ENCODE results near the gene TBC1D22A.

The TBC1D22A gene

DNA sequence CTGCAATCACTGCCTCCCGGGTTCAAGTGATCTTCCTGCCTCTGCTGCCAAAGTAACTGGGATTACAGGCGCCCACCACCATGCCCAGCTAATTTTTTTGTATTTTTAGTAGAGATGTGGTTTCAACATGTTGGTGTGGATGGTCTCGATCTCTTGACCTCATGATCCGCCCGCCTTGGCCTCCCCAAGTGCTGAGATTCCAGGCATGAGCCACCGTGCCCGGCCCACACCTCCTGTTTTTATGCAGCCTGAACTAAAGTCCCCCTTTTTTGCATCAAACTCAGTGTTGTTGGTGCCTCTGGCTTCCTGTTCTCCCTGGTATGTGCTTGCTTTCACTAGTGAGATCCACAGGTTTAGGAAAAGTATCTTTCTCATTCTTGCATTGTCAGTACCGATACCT lies 4.2 kb downstream of the TBC1D22A start:
- no peak for DNase-seq (ENCODE audit: low read depth)
- no peak overlapping the region for H3K4me3 ChIP-seq (replicated peaks; ENCODE audit: low read depth, low read length)
- TF ChIP-seq, protein P1, sequence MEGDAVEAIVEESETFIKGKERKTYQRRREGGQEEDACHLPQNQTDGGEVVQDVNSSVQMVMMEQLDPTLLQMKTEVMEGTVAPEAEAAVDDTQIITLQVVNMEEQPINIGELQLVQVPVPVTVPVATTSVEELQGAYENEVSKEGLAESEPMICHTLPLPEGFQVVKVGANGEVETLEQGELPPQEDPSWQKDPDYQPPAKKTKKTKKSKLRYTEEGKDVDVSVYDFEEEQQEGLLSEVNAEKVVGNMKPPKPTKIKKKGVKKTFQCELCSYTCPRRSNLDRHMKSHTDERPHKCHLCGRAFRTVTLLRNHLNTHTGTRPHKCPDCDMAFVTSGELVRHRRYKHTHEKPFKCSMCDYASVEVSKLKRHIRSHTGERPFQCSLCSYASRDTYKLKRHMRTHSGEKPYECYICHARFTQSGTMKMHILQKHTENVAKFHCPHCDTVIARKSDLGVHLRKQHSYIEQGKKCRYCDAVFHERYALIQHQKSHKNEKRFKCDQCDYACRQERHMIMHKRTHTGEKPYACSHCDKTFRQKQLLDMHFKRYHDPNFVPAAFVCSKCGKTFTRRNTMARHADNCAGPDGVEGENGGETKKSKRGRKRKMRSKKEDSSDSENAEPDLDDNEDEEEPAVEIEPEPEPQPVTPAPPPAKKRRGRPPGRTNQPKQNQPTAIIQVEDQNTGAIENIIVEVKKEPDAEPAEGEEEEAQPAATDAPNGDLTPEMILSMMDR (IDR thresholded peaks at IDR 0.05; ENCODE audit: low read length, missing control alignments) = no peak

DNA sequence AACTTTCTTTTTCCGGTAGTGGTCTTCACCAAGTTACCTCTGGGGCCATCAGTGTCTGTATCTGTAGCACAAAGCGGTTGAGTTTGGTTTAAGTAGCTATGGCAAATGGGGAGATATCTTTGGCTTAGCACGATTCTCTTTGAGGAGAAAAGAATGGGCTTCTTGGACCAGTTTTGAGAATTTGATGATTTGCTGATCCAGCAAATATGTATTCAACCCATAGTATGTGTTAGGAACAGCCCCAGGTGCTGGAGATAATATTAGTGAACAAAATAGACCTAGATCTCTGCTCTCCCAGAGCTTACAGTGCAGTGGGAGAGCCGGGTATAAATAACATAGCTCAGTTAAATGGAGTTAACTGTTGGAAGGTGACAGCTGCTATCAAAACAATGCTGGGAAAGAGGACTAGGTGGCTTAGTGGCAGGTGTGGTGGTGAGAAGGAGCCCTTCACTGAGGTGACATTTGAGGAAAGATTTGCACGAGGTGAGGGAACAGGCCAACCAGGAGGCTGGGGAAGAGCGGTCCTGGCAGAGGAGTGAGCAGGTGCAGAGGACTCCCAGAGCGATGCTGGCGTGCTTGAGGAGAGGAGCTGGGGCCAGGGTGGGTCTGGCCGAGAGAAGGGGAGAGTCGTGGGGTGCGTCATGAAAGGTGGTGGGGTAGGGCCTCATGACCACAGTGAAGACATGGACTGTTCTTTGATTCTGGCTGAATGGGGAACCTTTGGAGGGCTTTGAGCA lies 5.0 kb downstream of the TBC1D22A start:
- no peak overlapping the region for H3K4me3 ChIP-seq (replicated peaks; ENCODE audit: low read depth, low read length)
- TF ChIP-seq, protein P1 (IDR thresholded peaks at IDR 0.05; ENCODE audit: low read length, missing control alignments) = no peak
- no peak for DNase-seq (ENCODE audit: low read depth)

DNA sequence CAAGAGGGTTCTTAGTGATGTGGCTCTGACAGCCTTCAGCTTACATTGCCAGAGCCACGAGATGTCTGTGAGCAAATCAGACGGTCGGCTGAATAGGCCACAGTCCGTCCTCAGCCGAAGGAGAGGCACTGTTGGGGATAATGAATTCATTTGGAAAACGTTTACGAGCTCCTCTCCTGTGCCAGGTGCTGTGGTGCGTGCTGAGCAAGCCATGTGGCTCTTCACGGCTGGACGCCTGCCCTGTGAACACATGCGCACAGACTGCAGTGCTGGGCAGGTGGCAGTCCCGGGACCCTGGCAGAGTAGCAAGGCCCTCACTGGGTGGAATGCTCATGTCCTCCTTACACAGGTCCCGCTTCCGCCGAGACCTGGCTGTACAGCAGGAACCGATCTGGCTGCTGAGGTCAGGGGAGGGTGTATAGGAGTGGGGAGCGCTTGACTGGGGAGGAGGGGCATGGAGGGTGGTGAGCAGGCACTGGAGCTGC lies 6.8 kb downstream of the TBC1D22A start:
- H3K4me3 ChIP-seq (replicated peaks; ENCODE audit: low read depth, low read length) = no peak overlapping the region
- DNase-seq (ENCODE audit: low read depth) = no peak
- TF ChIP-seq, protein P1 (IDR thresholded peaks at IDR 0.05; ENCODE audit: low read length, missing control alignments) = no peak

DNA sequence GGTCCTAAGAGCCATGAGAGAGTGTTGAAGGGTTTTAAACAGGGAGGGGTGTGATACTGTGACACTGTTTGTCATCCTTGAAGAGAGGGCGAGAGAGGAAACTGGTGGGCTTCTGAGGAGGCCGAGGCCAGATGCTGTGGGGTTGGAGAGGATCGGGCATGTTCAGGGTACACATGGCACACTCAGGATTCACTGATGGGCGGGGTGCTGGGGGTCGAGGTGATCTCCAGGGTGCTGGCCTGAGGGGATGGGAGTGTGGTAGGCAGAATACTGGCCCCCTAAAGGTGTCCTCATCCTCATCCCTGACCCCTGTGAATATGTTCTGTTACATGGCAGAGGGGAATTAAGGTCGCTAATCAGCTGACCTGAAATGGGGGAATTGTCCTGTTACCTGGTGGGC lies 7.3 kb downstream of the TBC1D22A start:
- no peak for DNase-seq (ENCODE audit: low read depth)
- no peak overlapping the region for H3K4me3 ChIP-seq (replicated peaks; ENCODE audit: low read depth, low read length)
- TF ChIP-seq, protein P1 (IDR thresholded peaks at IDR 0.05; ENCODE audit: low read length, missing control alignments) = no peak

DNA sequence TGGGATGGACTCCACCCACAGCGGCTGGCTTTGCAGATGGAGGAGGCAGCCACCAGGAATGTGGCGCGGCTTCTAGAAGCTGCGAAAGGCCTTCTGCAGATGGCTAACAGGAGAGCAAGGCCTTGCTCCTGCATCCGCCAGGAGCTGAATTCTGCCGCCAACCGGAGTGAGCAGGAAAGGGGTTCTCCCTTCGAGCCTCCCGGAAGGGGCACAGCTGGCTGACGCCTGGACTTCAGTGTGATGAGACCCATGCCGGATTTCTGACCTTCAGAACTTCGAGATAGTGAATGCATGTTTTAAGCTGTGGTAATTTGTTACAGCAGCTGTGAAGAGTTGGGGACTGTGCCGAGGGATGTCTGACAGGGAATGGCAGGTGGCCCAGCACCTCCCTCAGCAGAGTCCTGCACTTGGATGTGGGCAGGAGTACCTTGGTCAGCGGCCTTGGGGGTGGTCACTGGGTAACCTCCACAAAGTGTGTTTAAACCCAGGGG lies 7.7 kb downstream of the TBC1D22A start:
- DNase-seq (ENCODE audit: low read depth) = no peak
- no peak overlapping the region for H3K4me3 ChIP-seq (replicated peaks; ENCODE audit: low read depth, low read length)
- TF ChIP-seq, protein P1 (IDR thresholded peaks at IDR 0.05; ENCODE audit: low read length, missing control alignments) = no peak

DNA sequence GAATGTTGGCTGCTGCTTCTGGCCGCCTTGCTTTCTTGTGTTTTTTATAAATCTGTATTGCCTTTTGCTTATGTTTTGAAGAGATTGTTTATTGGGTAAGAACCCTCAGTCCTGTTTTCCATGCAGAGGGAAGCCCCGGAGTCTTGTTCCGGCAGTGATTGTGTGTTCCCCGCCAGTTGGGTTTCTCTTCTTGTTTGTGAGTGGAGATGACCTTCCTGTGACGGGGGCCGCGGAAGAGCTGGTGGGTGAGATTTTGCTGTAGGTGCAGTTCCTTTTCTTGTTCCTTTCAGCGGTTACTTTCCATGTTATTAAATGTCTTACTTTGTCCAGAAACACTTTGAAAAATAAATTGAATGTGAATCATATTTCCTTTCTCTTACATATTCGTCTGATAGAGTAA lies 8.3 kb downstream of the TBC1D22A start:
- TF ChIP-seq, protein P1 (IDR thresholded peaks at IDR 0.05; ENCODE audit: low read length, missing control alignments) = no peak
- no peak for DNase-seq (ENCODE audit: low read depth)
- H3K4me3 ChIP-seq (replicated peaks; ENCODE audit: low read depth, low read length) = no peak overlapping the region

DNA sequence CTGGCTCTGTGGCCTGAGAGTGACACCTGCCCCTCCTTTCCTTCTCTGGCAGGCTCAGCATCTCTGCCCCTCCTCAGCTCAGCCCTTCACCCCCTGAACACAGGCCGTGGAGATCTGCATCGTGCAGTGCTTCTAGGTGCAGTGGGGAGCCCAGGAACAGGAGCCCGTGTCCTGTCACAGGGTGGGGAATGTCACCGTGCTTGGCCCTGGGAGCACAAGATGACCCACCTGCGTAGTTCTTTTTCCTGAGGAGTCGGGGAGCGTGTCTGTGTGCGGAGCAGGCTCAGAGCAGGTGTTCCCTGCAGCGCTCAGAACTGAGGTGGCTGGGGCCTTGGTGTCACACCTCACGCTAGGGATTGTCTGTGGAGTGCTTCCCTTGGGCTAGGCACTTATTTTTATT lies 10.6 kb downstream of the TBC1D22A start:
- no peak overlapping the region for H3K4me3 ChIP-seq (replicated peaks; ENCODE audit: low read depth, low read length)
- DNase-seq (ENCODE audit: low read depth) = no peak
- TF ChIP-seq, protein P1 (IDR thresholded peaks at IDR 0.05; ENCODE audit: low read length, missing control alignments) = no peak
